Endothelial cell of umbilical vein (primary cell): ENCODE results near the gene CSMD2. TPM values are rescaled to one million over a fixed set of nuclear protein-coding genes. Genes with fewer than 3 reads are reported as not detected.

Experiments used
- BruUV-seq: library from RNA; stranded (reverse); fragments of 400-500 nt; replicated peaks from 2 replicates; lab custom pipeline; 2021; lab: Mats Ljungman, UMichigan
- CTCF ChIA-PET: fragments of 300-600, 350-600 bp; sonication (Branson Sonifier 250); formaldehyde crosslinking; loops from one replicate; lab custom pipeline; 2021; ENCODE audit warnings: antibody characterized with exemption, inconsistent platforms; lab: Charles Lee
- POLR2A ChIA-PET: fragments of 300-600, 350-600 bp; sonication (Branson Sonifier 250); formaldehyde crosslinking; loops from one replicate; lab custom pipeline; 2021; ENCODE audit warnings: antibody characterized with exemption, inconsistent platforms; lab: Charles Lee
- DNase-seq: peaks from one replicate; pipeline ENCODE4 v3.0.0-alpha.2; 2011; ENCODE audit warnings: low read depth, low spot score
- FAIRE-seq: peaks from 2 replicates; lab custom pipeline; 2011; peaks lifted over from hg19 to GRCh38; lab: Jason Lieb, UNC
- H2AFZ ChIP-seq: 2 replicates; pipeline ENCODE4 v1.6.0; 2012; ENCODE audit warnings: low read depth, low read length, control low read depth, inconsistent platforms
- H3K27ac ChIP-seq: 2 replicates; pipeline ENCODE4 v1.5.1; 2011; ENCODE audit warnings: low read depth, mild to moderate bottlenecking, control low read depth, low read length, moderate library complexity; ENCODE audit not compliant: insufficient read depth
- H3K27me3 ChIP-seq, 2 experiments: 2 replicates each; pipeline versions ENCODE4 v1.6.0 to v1.6.1; 2011; ENCODE audit warnings: low read length in 2 of 2, mixed read lengths in 1 of 2; ENCODE audit not compliant: control insufficient read depth in 2 of 2, insufficient read depth in 2 of 2
- H3K36me3 ChIP-seq, 2 experiments: 2 replicates in 1 of 2; 3 replicates in 1 of 2; pipeline ENCODE4 v1.5.1; 2011; ENCODE audit warnings: low read length in 2 of 2, mild to moderate bottlenecking in 1 of 2, moderate library complexity in 1 of 2; ENCODE audit not compliant: control insufficient read depth in 2 of 2, insufficient read depth in 2 of 2; ENCODE audit errors: extremely low read depth in 1 of 2
- H3K4me1 ChIP-seq: 3 replicates; pipeline ENCODE4 v1.5.1; 2011; ENCODE audit warnings: mild to moderate bottlenecking, low read length; ENCODE audit not compliant: control insufficient read depth, insufficient read depth; ENCODE audit errors: extremely low read depth
- H3K4me2 ChIP-seq: 2 replicates; pipeline ENCODE4 v1.6.1; 2011; ENCODE audit warnings: low read length, control low read depth, mixed read lengths; ENCODE audit not compliant: insufficient read depth
- H3K4me3 ChIP-seq, 3 experiments: fragments of 200-600 bp in 1 of 3; sonication (generic), shearing (Covaris generic) in 1 of 3; replicated peaks in 1 of 3; 2 replicates each; pipeline ENCODE4 v1.5.1; 2011 to 2016; ENCODE audit warnings: control low read depth in 3 of 3, low read length in 3 of 3, mild to moderate bottlenecking in 2 of 3, inconsistent platforms in 1 of 3, low read depth in 1 of 3, moderate library complexity in 1 of 3; ENCODE audit not compliant: insufficient read depth in 1 of 3
- H3K79me2 ChIP-seq: 2 replicates; pipeline ENCODE4 v1.6.0; 2012; ENCODE audit warnings: low read length, inconsistent platforms; ENCODE audit not compliant: control insufficient read depth, insufficient read depth
- H3K9ac ChIP-seq: replicated peaks from 2 replicates; pipeline ENCODE3; 2011; ENCODE audit warnings: low read length, control low read depth; ENCODE audit not compliant: insufficient read depth; ENCODE audit errors: extremely low read depth
- H3K9me1 ChIP-seq: replicated peaks from 3 replicates; pipeline ENCODE4 v1.6.0; 2011; ENCODE audit warnings: mild to moderate bottlenecking, low read length; ENCODE audit not compliant: control insufficient read depth, insufficient read depth; ENCODE audit errors: extremely low read depth
- H3K9me3 ChIP-seq: replicated peaks from 2 replicates; pipeline ENCODE4 v1.5.1; 2012; ENCODE audit warnings: low read length, inconsistent platforms; ENCODE audit not compliant: control insufficient read depth, insufficient read depth
- H4K20me1 ChIP-seq: replicated peaks from 2 replicates; pipeline ENCODE3; 2011; ENCODE audit warnings: mild to moderate bottlenecking, low read length; ENCODE audit not compliant: control insufficient read depth, insufficient read depth; ENCODE audit errors: extremely low read depth
- CTCF ChIP-seq, 2 donors: IDR thresholded peaks; 1 replicate in 1 of 2; 2 replicates in 1 of 2; pipeline ENCODE4 v1.5.1; 2011; ENCODE audit warnings: low read length in 2 of 2, mild to moderate bottlenecking in 2 of 2, moderate library complexity in 2 of 2, control low read depth in 1 of 2, inconsistent platforms in 1 of 2, low read depth in 1 of 2; ENCODE audit not compliant: insufficient read depth in 1 of 2; ENCODE audit errors: extremely low read depth in 1 of 2
- EZH2 ChIP-seq: IDR thresholded peaks from 2 replicates; pipeline ENCODE4 v1.6.1; 2012; ENCODE audit warnings: borderline replicate concordance, low read depth, mild to moderate bottlenecking, moderate library complexity, low read length, inconsistent platforms; ENCODE audit not compliant: severe bottlenecking
- FOS ChIP-seq: IDR thresholded peaks from 2 replicates; pipeline ENCODE4 v1.6.1; 2011; ENCODE audit warnings: mild to moderate bottlenecking, low read length, moderate library complexity, borderline replicate concordance; ENCODE audit not compliant: insufficient read depth
- GATA2 ChIP-seq: IDR thresholded peaks from 2 replicates; pipeline ENCODE4 v1.7.0; 2011; ENCODE audit warnings: low read depth, mild to moderate bottlenecking, moderate library complexity, mixed read lengths, low read length; ENCODE audit not compliant: insufficient read length, insufficient read depth
- JUN ChIP-seq: IDR thresholded peaks from 2 replicates; pipeline ENCODE4 v1.6.1; 2011; ENCODE audit warnings: borderline replicate concordance, low read depth; ENCODE audit not compliant: insufficient read length, insufficient read depth
- MAX ChIP-seq: IDR thresholded peaks from 2 replicates; pipeline ENCODE4 v1.6.1; 2011; ENCODE audit not compliant: insufficient read depth, insufficient read length
- MYC ChIP-seq: IDR thresholded peaks from one replicate; pipeline ENCODE4 v1.6.1; 2011; ENCODE audit warnings: mild to moderate bottlenecking, low read depth, low read length
- POLR2A ChIP-seq: IDR thresholded peaks from 2 replicates; pipeline ENCODE4 v1.6.1; 2012; ENCODE audit warnings: low read depth, mild to moderate bottlenecking, control low read depth, low read length
- POLR2AphosphoS5 ChIP-seq: IDR thresholded peaks from 2 replicates; pipeline ENCODE4 v1.6.1; 2012; ENCODE audit warnings: low read depth, mild to moderate bottlenecking, control low read depth, low read length, moderate library complexity; ENCODE audit not compliant: insufficient read depth
- dilution Hi-C: fragments of 300-500 bp; cut with MboI; formaldehyde crosslinking; loops from one replicate; pipeline ENCODE4 v1.15.0; 2019; ENCODE audit warnings: low sequenced_read_pairs; ENCODE audit not compliant: extremely low pct_ligation_motif_present
- intact Hi-C: fragments of 100-400 bp; cut with micrococcal nuclease; formaldehyde crosslinking; loops from one replicate; pipeline ENCODE4 v1.10.0; 2022
- polyA plus RNA-seq, 4 experiments: library from polyadenylated mRNA; depleted of rRNA in 3 of 4; stranded (reverse) in 3 of 4; unstranded in 1 of 4; fragments of >200 nt; gene quantifications; 2 replicates each; pipeline versions ENCODE4 v1.2.1 to v1.2.3, GENCODE V29; 2011 to 2012; ENCODE audit warnings: missing spikeins in 1 of 4
- total RNA-seq: library from RNA; stranded (reverse); gene quantifications from 2 replicates; pipeline ENCODE4 v1.2.3, GENCODE V29; 2021

CSMD2 gene
- total and polyA plus RNA-seq, 2 donors (not counting 3 experiments of a cell fraction or from before 2014, with no cell fraction given), result under 0.01 TPM; not detected in 1

- FAIRE-seq, result no peak
These were observed 75.3 kb downstream of the CSMD2 start for GRCh38 chr1:34089731-34090130.

More at GRCh38 chr1:34089731-34090130, 75.3 kb downstream of the CSMD2 start:
- Histone ChIP-seq H3K27ac (no peak overlapping the region), H3K4me2 (no peak overlapping the region), H3K79me2 (no peaks in the 10 kb centered on the region), H3K27me3 (no peaks in the 10 kb centered on the region), H2AFZ (no peak overlapping the region), H3K4me3 (no peak overlapping the region), H3K9ac (no peak overlapping the region), H3K36me3 (no peaks in the 10 kb centered on the region), H3K9me1 (no peaks in the 10 kb centered on the region), H4K20me1 (no peaks in the 10 kb centered on the region), H3K4me1 (no peaks in the 10 kb centered on the region), H3K9me3 (peaks cover 3% of the 10 kb centered on the region)
- BruUV-seq, result no TSS peak
- intact Hi-C loops (no loop called here), dilution Hi-C loops (no loop called here)
- no peak for TF ChIP-seq FOS
- no peak for TF ChIP-seq EZH2
- TF ChIP-seq POLR2AphosphoS5, result no peak
- no peak for TF ChIP-seq MAX
- TF ChIP-seq MYC, result no peak
- no peak for TF ChIP-seq GATA2
- TF ChIP-seq JUN, result no peak
- no peak for TF ChIP-seq CTCF (IDR thresholded peaks at IDR 0.05; ENCODE audit: extremely low read depth in 1 of 2, insufficient read depth in 1 of 2, low read depth in 1 of 2, low read length in 2 of 2)
- TF ChIP-seq POLR2A, result no peak
- ChIA-PET POLR2A (no interaction called here), CTCF (no interaction called here)
- no peak for DNase-seq
